GM12878 (cell line): ENCODE data around the gene RSPH4A. TPM values are rescaled to one million over a fixed set of nuclear protein-coding genes. Genes with fewer than 3 reads are reported as not detected.

Source experiments
- ATAC-seq: fragments of 200-7000 bp; cut with Tn5 transposase; 3 replicates; pipeline ENCODE4 v1.9.1; 2020; ENCODE audit warnings: mild to moderate bottlenecking, moderate library complexity
- BruUV-seq: library from RNA; stranded (reverse); fragments of 400-500 nt; replicated peaks from 2 replicates; lab custom pipeline; 2021; lab: Mats Ljungman, UMichigan
- CTCF ChIA-PET: fragments of 300-600 bp; sonication (Branson Sonifier 250); formaldehyde crosslinking; extraction: SDS; loops from one replicate; lab custom pipeline; 2021; ENCODE audit warnings: inconsistent platforms; lab: Yijun Ruan, JAX
- POLR2A ChIA-PET: fragments of 350-600 bp; formaldehyde crosslinking; extraction: SDS; loops from one replicate; lab custom pipeline; 2021; ENCODE audit warnings: inconsistent platforms; lab: Charles Lee
- RAD21 ChIA-PET: fragments of 300-600 bp; sonication (Branson Sonifier 250); formaldehyde crosslinking; loops from one replicate; lab custom pipeline; 2023; ENCODE audit warnings: antibody characterized with exemption; ENCODE audit not compliant: unreplicated experiment; lab: Charles Lee
- SMC1A ChIA-PET: fragments of 300-600 bp; sonication (Branson Sonifier 250); formaldehyde crosslinking; loops from one replicate; lab custom pipeline; 2023; ENCODE audit not compliant: unreplicated experiment, uncharacterized antibody; lab: Charles Lee
- DNase-seq: peaks from one replicate; pipeline ENCODE4 v3.0.0-alpha.2; 2011; ENCODE audit warnings: low read depth, low spot score
- FAIRE-seq: peaks from 3 replicates; lab custom pipeline; 2011; peaks lifted over from hg19 to GRCh38; lab: Jason Lieb, UNC
- H2AFZ ChIP-seq: 2 replicates; pipeline ENCODE4 v1.6.0; 2011; ENCODE audit warnings: low read depth, low read length, control low read depth; ENCODE audit not compliant: control insufficient read depth
- H3K27ac ChIP-seq: 2 replicates; pipeline ENCODE4 v1.5.1; 2011; ENCODE audit warnings: control low read depth; ENCODE audit not compliant: control insufficient read depth, insufficient read depth
- H3K27me3 ChIP-seq, 2 experiments: replicated peaks in 1 of 2; 2 replicates each; pipeline versions ENCODE4 v1.6.0 to v1.6.1; 2011; ENCODE audit warnings: low read length in 1 of 2; ENCODE audit not compliant: control insufficient read depth in 2 of 2, insufficient read depth in 2 of 2
- H3K36me3 ChIP-seq, 2 experiments: 2 replicates each; pipeline ENCODE4 v1.5.1; 2011; ENCODE audit warnings: low read length in 1 of 2; ENCODE audit not compliant: control insufficient read depth in 2 of 2, insufficient read depth in 2 of 2
- H3K4me1 ChIP-seq: 2 replicates; pipeline ENCODE4 v1.6.1; 2011; ENCODE audit warnings: mild to moderate bottlenecking, low read length, moderate library complexity, mixed read lengths; ENCODE audit not compliant: control insufficient read depth, insufficient read depth
- H3K4me2 ChIP-seq: 2 replicates; pipeline ENCODE4 v1.6.0; 2011; ENCODE audit warnings: control low read depth; ENCODE audit not compliant: control insufficient read depth, insufficient read depth
- H3K4me3 ChIP-seq: fragments of 200-600 bp; sonication (generic); 2 replicates; pipeline ENCODE4 v1.5.1; 2016
- H3K79me2 ChIP-seq: 2 replicates; pipeline ENCODE4 v1.6.0; 2011; ENCODE audit warnings: low read length; ENCODE audit not compliant: control insufficient read depth, insufficient read depth
- H3K9ac ChIP-seq: 2 replicates; pipeline ENCODE4 v1.8.0; 2011; ENCODE audit warnings: low read length, control low read depth, mixed read lengths; ENCODE audit not compliant: control insufficient read depth, insufficient read depth
- H3K9me3 ChIP-seq: replicated peaks from 3 replicates; pipeline ENCODE4 v1.5.1; 2011; ENCODE audit warnings: mild to moderate bottlenecking, low read length; ENCODE audit not compliant: control insufficient read depth, insufficient read depth
- H4K20me1 ChIP-seq: 2 replicates; pipeline ENCODE4 v1.6.0; 2011; ENCODE audit not compliant: control insufficient read depth, insufficient read depth
- BMI1 ChIP-seq: fragments of 450-650 bp; IDR thresholded peaks from 2 replicates; pipeline ENCODE4 v1.6.1; 2016; ENCODE audit warnings: mild to moderate bottlenecking, moderate library complexity, borderline replicate concordance
- KLF5 ChIP-seq: fragments of 450-650 bp; IDR thresholded peaks from 2 replicates; pipeline ENCODE4 v1.6.1; 2014; ENCODE audit warnings: mild to moderate bottlenecking; ENCODE audit not compliant: partially characterized antibody
- MEF2B ChIP-seq: fragments of 450-650 bp; IDR thresholded peaks from 2 replicates; pipeline ENCODE4 v1.6.1; 2018; ENCODE audit warnings: mild to moderate bottlenecking, moderate library complexity; ENCODE audit not compliant: partially characterized antibody, poor library complexity, severe bottlenecking
- MYC ChIP-seq: IDR thresholded peaks from 2 replicates; pipeline ENCODE4 v1.6.1; 2011; ENCODE audit warnings: mild to moderate bottlenecking, low read length, moderate library complexity, inconsistent platforms; ENCODE audit not compliant: insufficient read depth, insufficient replicate concordance, insufficient read length, severe bottlenecking
- RUNX3 ChIP-seq: IDR thresholded peaks from 2 replicates; pipeline ENCODE4 v1.6.1; 2012; ENCODE audit warnings: low read length, inconsistent platforms
- SMAD5 ChIP-seq: IDR thresholded peaks from 2 replicates; pipeline ENCODE4 v1.6.1; 2016; ENCODE audit warnings: antibody characterized with exemption, low read depth
- SREBF1 ChIP-seq: IDR thresholded peaks from 2 replicates; pipeline ENCODE4 v1.6.1; 2012; ENCODE audit warnings: mild to moderate bottlenecking, low read length
- USF2 ChIP-seq: IDR thresholded peaks from 2 replicates; pipeline ENCODE4 v1.6.1; 2011; ENCODE audit warnings: low read depth, low read length, improper control_type of control experiment, borderline replicate concordance
- YBX1 ChIP-seq: fragments of 450-650 bp; IDR thresholded peaks from 2 replicates; pipeline ENCODE4 v1.6.1; 2016; ENCODE audit warnings: antibody characterized with exemption
- ZNF274 ChIP-seq: IDR thresholded peaks from one replicate; pipeline ENCODE4 v1.8.0; 2011; ENCODE audit not compliant: insufficient read length, insufficient read depth
- WGBS: methylation state at CpG from one replicate; pipeline ENCODE4 v1.1.6; 2016; ENCODE audit warnings: low lambda C conversion rate; ENCODE audit not compliant: insufficient replicate concordance, insufficient coverage; ENCODE audit errors: missing lambda C conversion rate; 5-methylcytosine and 5-hydroxymethylcytosine counted together
- in situ Hi-C: fragments of 300-500 bp; cut with MboI; formaldehyde crosslinking; loops from 9 replicates; pipeline ENCODE4 v1.14.3; 2018; ENCODE audit warnings: mixed read lengths
- intact Hi-C: fragments of 100-400 bp; cut with micrococcal nuclease; formaldehyde crosslinking; loops from one replicate; pipeline ENCODE4 v1.14.2; 2022; ENCODE audit not compliant: unreplicated experiment
- polyA plus RNA-seq, 11 experiments: library from polyadenylated mRNA; depleted of rRNA in 4 of 11; unstranded in 6 of 11; stranded (reverse) in 5 of 11; fragments of >200 nt; fragmentation: Nextera tagmentation in 4 of 11; fragmentation: Illumina TruSeq in 1 of 11; extraction: Ambion mirVana in 4 of 11; extraction: Trizol in 1 of 11; gene quantifications; 1 replicate in 1 of 11; 2 replicates in 10 of 11; pipeline versions ENCODE4 v1.2.1 to v1.2.3, GENCODE V29; 2011 to 2016; ENCODE audit warnings: inconsistent platforms in 2 of 11, missing spikeins in 2 of 11, low read depth in 1 of 11
- total RNA-seq, 4 experiments: library from RNA; depleted of rRNA in 3 of 4; stranded (reverse); fragments of >200 nt in 3 of 4; fragmentation: Illumina TruSeq in 1 of 4; extraction: Trizol in 1 of 4; gene quantifications; 2 replicates each; pipeline versions ENCODE4 v1.2.1 to v1.2.3, GENCODE V29; 2013 to 2021
- TF ChIP-seq, protein P1 (sequence below): fragments of 450-650 bp; IDR thresholded peaks from 2 replicates; pipeline ENCODE4 v1.6.1; 2017; ENCODE audit warnings: mild to moderate bottlenecking, low read depth, inconsistent platforms; ENCODE audit not compliant: poor library complexity, severe bottlenecking
- TF ChIP-seq, protein P2 (sequence below), 3 experiments: IDR thresholded peaks in 2 of 3; conservative IDR thresholded peaks in 1 of 3; 2 replicates each; pipeline ENCODE4 v1.5.1; 2011; ENCODE audit warnings: low read depth in 3 of 3, low read length in 3 of 3, mild to moderate bottlenecking in 3 of 3, control low read depth in 2 of 3, moderate library complexity in 2 of 3, inconsistent platforms in 1 of 3, mixed read lengths in 1 of 3; ENCODE audit not compliant: control insufficient read depth in 2 of 3, insufficient read depth in 1 of 3; ENCODE audit errors: extremely low read depth in 1 of 3

Gene RSPH4A
- total and polyA plus RNA-seq, 10 of the 15 experiments (the other 5 are each of a cell fraction or from before 2014, with no cell fraction given), result 0.07 to 0.28 (median 0.21) TPM; not detected in 1

- no peaks in the 10 kb centered on the region; the same call in 1 of the 2 replicates for H4K20me1 ChIP-seq
- H3K4me3 ChIP-seq, result no peak overlapping the region
- H2AFZ ChIP-seq, result no peak overlapping the region
- in situ Hi-C loops, result no loop called here
- H3K9ac ChIP-seq, result no peak overlapping the region
- H3K27ac ChIP-seq, result no peak overlapping the region
- no TSS peak for BruUV-seq
- TF ChIP-seq SMAD5 (no peak), KLF5 (no peak), RUNX3 (no peak), MEF2B (no peak), ZNF274 (no peak), SREBF1 (no peak), BMI1 (no peak), YBX1 (no peak), USF2 (no peak), MYC (no peak)
- TF ChIP-seq, protein P1, sequence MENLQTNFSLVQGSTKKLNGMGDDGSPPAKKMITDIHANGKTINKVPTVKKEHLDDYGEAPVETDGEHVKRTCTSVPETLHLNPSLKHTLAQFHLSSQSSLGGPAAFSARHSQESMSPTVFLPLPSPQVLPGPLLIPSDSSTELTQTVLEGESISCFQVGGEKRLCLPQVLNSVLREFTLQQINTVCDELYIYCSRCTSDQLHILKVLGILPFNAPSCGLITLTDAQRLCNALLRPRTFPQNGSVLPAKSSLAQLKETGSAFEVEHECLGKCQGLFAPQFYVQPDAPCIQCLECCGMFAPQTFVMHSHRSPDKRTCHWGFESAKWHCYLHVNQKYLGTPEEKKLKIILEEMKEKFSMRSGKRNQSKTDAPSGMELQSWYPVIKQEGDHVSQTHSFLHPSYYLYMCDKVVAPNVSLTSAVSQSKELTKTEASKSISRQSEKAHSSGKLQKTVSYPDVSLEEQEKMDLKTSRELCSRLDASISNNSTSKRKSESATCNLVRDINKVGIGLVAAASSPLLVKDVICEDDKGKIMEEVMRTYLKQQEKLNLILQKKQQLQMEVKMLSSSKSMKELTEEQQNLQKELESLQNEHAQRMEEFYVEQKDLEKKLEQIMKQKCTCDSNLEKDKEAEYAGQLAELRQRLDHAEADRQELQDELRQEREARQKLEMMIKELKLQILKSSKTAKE, result no peak
- TF ChIP-seq, protein P2, sequence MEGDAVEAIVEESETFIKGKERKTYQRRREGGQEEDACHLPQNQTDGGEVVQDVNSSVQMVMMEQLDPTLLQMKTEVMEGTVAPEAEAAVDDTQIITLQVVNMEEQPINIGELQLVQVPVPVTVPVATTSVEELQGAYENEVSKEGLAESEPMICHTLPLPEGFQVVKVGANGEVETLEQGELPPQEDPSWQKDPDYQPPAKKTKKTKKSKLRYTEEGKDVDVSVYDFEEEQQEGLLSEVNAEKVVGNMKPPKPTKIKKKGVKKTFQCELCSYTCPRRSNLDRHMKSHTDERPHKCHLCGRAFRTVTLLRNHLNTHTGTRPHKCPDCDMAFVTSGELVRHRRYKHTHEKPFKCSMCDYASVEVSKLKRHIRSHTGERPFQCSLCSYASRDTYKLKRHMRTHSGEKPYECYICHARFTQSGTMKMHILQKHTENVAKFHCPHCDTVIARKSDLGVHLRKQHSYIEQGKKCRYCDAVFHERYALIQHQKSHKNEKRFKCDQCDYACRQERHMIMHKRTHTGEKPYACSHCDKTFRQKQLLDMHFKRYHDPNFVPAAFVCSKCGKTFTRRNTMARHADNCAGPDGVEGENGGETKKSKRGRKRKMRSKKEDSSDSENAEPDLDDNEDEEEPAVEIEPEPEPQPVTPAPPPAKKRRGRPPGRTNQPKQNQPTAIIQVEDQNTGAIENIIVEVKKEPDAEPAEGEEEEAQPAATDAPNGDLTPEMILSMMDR (IDR thresholded peaks at IDR 0.05 in 2 of 3, conservative IDR thresholded peaks at IDR 0.05 in 1 of 3; ENCODE audit: control insufficient read depth in 2 of 3, extremely low read depth in 1 of 3, insufficient read depth in 1 of 3, low read depth in 3 of 3, low read length in 3 of 3), result no peak
- TF ChIP-seq, all 136 proteins: peak for 0
- ATAC-seq (no peak), FAIRE-seq (no peak), DNase-seq (no peak)
- POLR2A ChIA-PET, result interaction anchor here (1.4 kb wide), 1 partner anchor 8 kb away, joined by 5 read pairs; the partner anchor contains the start of gene KPNA5
- Histone ChIP-seq H3K4me1 (no peaks in the 10 kb centered on the region), H3K4me2 (no peak overlapping the region), H3K27me3 (peaks cover 0 to 2% of the 10 kb centered on the region in 2 experiments; a peak in 1 of 4 replicates), H3K9me3 (no peaks in the 10 kb centered on the region), H3K79me2 (peaks cover 13% of the 10 kb centered on the region), H3K36me3 (no peaks in the 10 kb centered on the region)
- intact Hi-C loops, result no loop called here
- RAD21 ChIA-PET, result no interaction called here
- CTCF ChIA-PET, result no interaction called here
- WGBS, result 60% methylated on average over 4 of the region's 4 CpGs
- SMC1A ChIA-PET, result interaction anchor here (1.0 to 1.3 kb wide), 3 partner anchors 10 to 48 kb away, joined by 3 read pairs; no protein-coding TSS in a partner anchor
Measured at GRCh38 chr6:116672306-116672705, 56.0 kb downstream of the RSPH4A start.
